PC-3 (cell line): Measurements from ENCODE around the gene HIRA. TPM values are rescaled to one million over a fixed set of nuclear protein-coding genes. Genes with fewer than 3 reads are reported as not detected.
"Not testable (repeated sequence)": the region's sequence is repeated elsewhere in the genome, so short reads cannot be mapped to it uniquely, and the experiment has no call there.

ENCODE experiments used
- ATAC-seq: fragments of 200-7000 bp; cut with Tn5 transposase; 2 replicates; pipeline ENCODE4 v1.9.1; 2020; ENCODE audit warnings: mild to moderate bottlenecking, moderate library complexity
- BruUV-seq: library from RNA; stranded (reverse); fragments of 400-500 nt; replicated peaks from 2 replicates; lab custom pipeline; 2021; lab: Mats Ljungman, UMichigan
- CTCF ChIA-PET: fragments of 300-600 bp; sonication (Branson Sonifier 250); formaldehyde crosslinking; loops from one replicate; lab custom pipeline; 2022; ENCODE audit warnings: antibody characterized with exemption; lab: Charles Lee
- POLR2A ChIA-PET: fragments of 300-600 bp; sonication (Branson Sonifier 250); formaldehyde crosslinking; loops from one replicate; lab custom pipeline; 2022; ENCODE audit warnings: antibody characterized with exemption; ENCODE audit not compliant: unreplicated experiment; lab: Charles Lee
- DNase-seq: peaks from one replicate; pipeline ENCODE4 v3.0.0-alpha.2; 2015
- H2AFZ ChIP-seq: fragments of 300-600 bp; sonication (generic); 2 replicates; pipeline ENCODE4 v1.6.0; 2016; ENCODE audit warnings: antibody characterized with exemption, low read length
- H3F3A ChIP-seq: fragments of 300-600 bp; sonication (generic); one replicate; pipeline ENCODE4 v1.6.0; 2017; ENCODE audit warnings: antibody characterized with exemption, low read length, control low read depth, mild to moderate bottlenecking; ENCODE audit not compliant: unreplicated experiment
- H3K27ac ChIP-seq: fragments of 300-600 bp; sonication (generic); 2 replicates; pipeline ENCODE4 v1.5.1; 2016; ENCODE audit warnings: mild to moderate bottlenecking, low read length
- H3K27me3 ChIP-seq: fragments of 300-600 bp; sonication (generic); 2 replicates; pipeline ENCODE4 v1.6.1; 2016; ENCODE audit warnings: low read length, mixed read lengths
- H3K36me3 ChIP-seq: fragments of 300-600 bp; sonication (generic); 2 replicates; pipeline ENCODE4 v1.6.1; 2016; ENCODE audit warnings: low read depth, mixed run types, low read length, mixed read lengths
- H3K4me1 ChIP-seq: fragments of 300-600 bp; sonication (generic); 2 replicates; pipeline ENCODE4 v1.5.1; 2016; ENCODE audit warnings: low read length; ENCODE audit not compliant: insufficient read depth
- H3K4me2 ChIP-seq: fragments of 300-600 bp; sonication (generic); 2 replicates; pipeline ENCODE4 v1.6.0; 2016; ENCODE audit warnings: low read length
- H3K4me3 ChIP-seq: fragments of 300-600 bp; sonication (generic); 2 replicates; pipeline ENCODE4 v1.5.1; 2016; ENCODE audit warnings: mild to moderate bottlenecking, low read length, mixed read lengths
- H3K79me2 ChIP-seq: fragments of 300-600 bp; sonication (generic); 2 replicates; pipeline ENCODE4 v1.6.1; 2017; ENCODE audit warnings: low read length, mixed read lengths
- H3K9ac ChIP-seq: fragments of 300-600 bp; sonication (generic); 2 replicates; pipeline ENCODE4 v1.6.0; 2016; ENCODE audit warnings: mild to moderate bottlenecking, low read length
- H3K9me2 ChIP-seq: fragments of 300-600 bp; sonication (generic); replicated peaks from 2 replicates; pipeline ENCODE4 v1.6.1; 2016; ENCODE audit warnings: mixed run types, low read length, mixed read lengths
- H3K9me3 ChIP-seq: fragments of 300-600 bp; sonication (generic); 2 replicates; pipeline ENCODE4 v1.6.1; 2016; ENCODE audit warnings: low read length, mixed read lengths
- H4K20me1 ChIP-seq: fragments of 300-600 bp; sonication (generic); 2 replicates; pipeline ENCODE4 v1.6.1; 2016; ENCODE audit warnings: low read length, mixed read lengths
- EZH2 ChIP-seq: fragments of 300-600 bp; sonication (generic); IDR thresholded peaks from one replicate; pipeline ENCODE4 v1.6.1; 2017; ENCODE audit warnings: antibody characterized with exemption, mild to moderate bottlenecking, low read length; ENCODE audit not compliant: unreplicated experiment
- EZH2phosphoT487 ChIP-seq: fragments of 300-600 bp; sonication (generic); IDR thresholded peaks from 2 replicates; pipeline ENCODE4 v1.6.1; 2018; ENCODE audit warnings: mild to moderate bottlenecking, antibody characterized with exemption, low read length, borderline replicate concordance
- intact Hi-C: fragments of 100-400 bp; cut with micrococcal nuclease; formaldehyde crosslinking; loops from 2 replicates; pipeline ENCODE4 v1.9.0; 2023
- total RNA-seq: library from RNA; depleted of rRNA; stranded (reverse); fragments of >200 nt; gene quantifications from 2 replicates; pipeline ENCODE4 v1.2.3, GENCODE V29; 2014
- TF ChIP-seq, protein P1 (sequence below): fragments of 300-600 bp; sonication (generic); conservative IDR thresholded peaks from 2 replicates; pipeline ENCODE4 v1.5.1; 2017; ENCODE audit warnings: antibody characterized with exemption, low read depth, mild to moderate bottlenecking, low read length

Gene HIRA
- total RNA-seq, 1 experiment from 2014 or later: 12.4 TPM

- ATAC-seq: no peak
- ChIA-PET POLR2A (no interaction called here), CTCF (no interaction called here)
Measured at GRCh38 chr22:19438298-19438697, 6.8 kb upstream of the HIRA start.

DNA sequence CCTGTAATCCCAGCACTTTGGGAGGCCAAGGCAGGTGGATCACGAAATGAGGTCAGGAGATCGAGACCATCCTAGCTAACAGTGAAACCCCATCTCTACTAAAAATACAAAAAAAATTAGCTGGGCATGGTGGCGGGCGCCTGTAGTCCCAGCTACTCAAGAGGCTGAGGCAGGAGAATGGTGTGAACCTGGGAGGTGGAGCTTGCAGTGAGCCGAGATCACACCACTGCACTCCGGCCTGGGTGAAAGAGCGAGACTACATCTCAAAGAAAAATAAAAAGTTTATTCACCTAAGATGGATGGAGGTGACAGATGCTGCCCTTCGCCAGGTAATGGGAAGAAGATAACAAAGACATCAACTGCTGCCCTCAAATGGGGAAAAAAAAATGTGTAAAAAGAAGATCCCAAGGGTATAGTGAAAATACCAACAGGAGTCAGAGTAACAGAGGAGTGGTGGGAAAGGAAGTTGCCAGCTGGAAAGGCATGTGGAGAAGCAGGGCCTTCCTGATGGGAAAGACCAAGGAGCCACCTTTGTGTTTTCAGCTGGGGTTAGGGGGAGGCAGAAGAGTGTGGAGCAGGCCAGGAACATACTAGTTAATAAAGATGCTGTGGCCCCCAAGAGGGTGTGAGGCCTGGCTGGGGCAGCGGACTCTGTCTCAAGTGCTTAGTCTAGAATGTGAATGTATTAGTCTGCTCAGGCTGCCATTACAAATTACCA, 5.1 kb upstream of the HIRA start:
- H2AFZ ChIP-seq, H3K27me3 ChIP-seq, H4K20me1 ChIP-seq, CTCF ChIA-PET, H3K4me1 ChIP-seq, H3K4me2 ChIP-seq, intact Hi-C loops, H3K9ac ChIP-seq, H3F3A ChIP-seq, ATAC-seq, H3K4me3 ChIP-seq, H3K9me2 ChIP-seq, H3K27ac ChIP-seq, POLR2A ChIA-PET, H3K9me3 ChIP-seq, BruUV-seq, DNase-seq, H3K36me3 ChIP-seq: not testable (repeated sequence)
- H3K79me2 ChIP-seq: peaks cover 21% of the 10 kb centered on the region

More at GRCh38 chr22:19438298-19438697, 6.8 kb upstream of the HIRA start:
- peaks cover 5% of the 10 kb centered on the region; the same call in 1 of the 2 replicates for H3K36me3 ChIP-seq
- no peak overlapping the region for H3K9ac ChIP-seq
- no peak for TF ChIP-seq EZH2phosphoT487
- no peak for TF ChIP-seq EZH2
- TF ChIP-seq, protein P1, sequence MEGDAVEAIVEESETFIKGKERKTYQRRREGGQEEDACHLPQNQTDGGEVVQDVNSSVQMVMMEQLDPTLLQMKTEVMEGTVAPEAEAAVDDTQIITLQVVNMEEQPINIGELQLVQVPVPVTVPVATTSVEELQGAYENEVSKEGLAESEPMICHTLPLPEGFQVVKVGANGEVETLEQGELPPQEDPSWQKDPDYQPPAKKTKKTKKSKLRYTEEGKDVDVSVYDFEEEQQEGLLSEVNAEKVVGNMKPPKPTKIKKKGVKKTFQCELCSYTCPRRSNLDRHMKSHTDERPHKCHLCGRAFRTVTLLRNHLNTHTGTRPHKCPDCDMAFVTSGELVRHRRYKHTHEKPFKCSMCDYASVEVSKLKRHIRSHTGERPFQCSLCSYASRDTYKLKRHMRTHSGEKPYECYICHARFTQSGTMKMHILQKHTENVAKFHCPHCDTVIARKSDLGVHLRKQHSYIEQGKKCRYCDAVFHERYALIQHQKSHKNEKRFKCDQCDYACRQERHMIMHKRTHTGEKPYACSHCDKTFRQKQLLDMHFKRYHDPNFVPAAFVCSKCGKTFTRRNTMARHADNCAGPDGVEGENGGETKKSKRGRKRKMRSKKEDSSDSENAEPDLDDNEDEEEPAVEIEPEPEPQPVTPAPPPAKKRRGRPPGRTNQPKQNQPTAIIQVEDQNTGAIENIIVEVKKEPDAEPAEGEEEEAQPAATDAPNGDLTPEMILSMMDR: no peak
- no peaks in the 10 kb centered on the region for H3K9me3 ChIP-seq
- H3K4me3 ChIP-seq: no peak overlapping the region
- no peak overlapping the region for H2AFZ ChIP-seq
- no peaks in the 10 kb centered on the region for H3K27me3 ChIP-seq
- no peaks in the 10 kb centered on the region for H3K9me2 ChIP-seq
- H3K79me2 ChIP-seq: peaks cover 25% of the 10 kb centered on the region
- H3K4me2 ChIP-seq: no peak overlapping the region
- no peaks in the 10 kb centered on the region for H4K20me1 ChIP-seq
- intact Hi-C loops: no loop called here
- no TSS peak for BruUV-seq
- H3K27ac ChIP-seq: no peak overlapping the region
- H3F3A ChIP-seq: no peaks in the 10 kb centered on the region
- H3K4me1 ChIP-seq: 0 out of 2 replicates have a peak, but pooled peaks cover 2% of the 10 kb centered on the region
- no peak for DNase-seq

DNA sequence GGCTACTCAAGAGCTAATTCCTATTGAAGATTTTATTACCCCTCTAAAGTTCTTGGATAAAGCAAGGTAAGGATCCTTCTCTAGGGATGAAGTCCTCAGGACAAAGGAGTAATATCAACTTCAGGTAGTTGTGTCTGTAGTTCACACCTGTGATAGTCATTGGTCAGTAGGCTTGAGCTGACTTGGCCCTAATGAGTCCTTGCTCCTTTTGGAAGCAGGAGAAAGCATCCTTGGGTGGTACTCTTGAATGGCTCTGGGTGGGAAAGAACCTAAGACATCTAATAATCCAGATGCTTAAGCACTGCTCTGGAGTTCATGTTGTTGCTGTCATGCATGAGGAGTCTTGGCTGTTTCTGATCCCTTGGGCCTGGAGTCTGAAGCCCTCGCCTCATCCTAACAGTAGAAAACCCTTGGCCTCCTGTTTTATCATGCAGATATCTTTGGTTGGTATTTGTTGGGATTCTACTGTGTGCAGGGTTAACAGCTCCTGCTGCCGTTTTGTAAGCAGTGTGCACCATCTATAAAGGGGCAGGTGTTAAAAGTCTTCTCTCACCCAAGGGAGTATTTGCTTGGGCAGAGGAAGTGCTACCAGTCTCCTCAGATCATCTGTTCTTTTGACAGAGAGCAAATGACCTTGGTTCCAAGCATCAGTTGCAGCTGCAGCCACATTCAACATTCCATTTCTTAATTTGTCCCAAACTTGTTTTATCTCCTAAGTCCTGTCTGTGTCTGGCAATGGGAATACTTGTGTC, 3.5 kb upstream of the HIRA start:
- CTCF ChIA-PET: no interaction called here
- no TSS peak for BruUV-seq

More for the DNA sequence above, 3.5 kb upstream of the HIRA start:
- intact Hi-C loops: no loop called here
- Histone ChIP-seq H3K4me3 (no peak overlapping the region), H3K4me1 (peaks cover 7% of the 10 kb centered on the region), H3K9me3 (no peaks in the 10 kb centered on the region), H3F3A (no peaks in the 10 kb centered on the region), H2AFZ (no peak overlapping the region), H3K79me2 (peaks cover 28% of the 10 kb centered on the region), H4K20me1 (no peaks in the 10 kb centered on the region), H3K9ac (no peak overlapping the region), H3K36me3 (peaks cover 5% of the 10 kb centered on the region; the same call in 1 of the 2 replicates), H3K27me3 (no peaks in the 10 kb centered on the region), H3K27ac (no peak overlapping the region), H3K9me2 (no peaks in the 10 kb centered on the region), H3K4me2 (no peak overlapping the region)
- TF ChIP-seq, protein P1: no peak
- TF ChIP-seq EZH2: no peak
- no peak for TF ChIP-seq EZH2phosphoT487
- DNase-seq (no peak), ATAC-seq (no peak)
- POLR2A ChIA-PET: interaction anchor here (0.6 kb wide), 1 partner anchor 402 kb away, joined by 3 read pairs; no protein-coding TSS in a partner anchor
